HG03558 (cell line): ENCODE results near the gene RNF40.

Experiments
- ATAC-seq: cut with Tn5 transposase; IDR thresholded peaks from one replicate; pipeline ENCODE4 v1.9.1; 2021; ENCODE audit warnings: moderate number of reproducible peaks; ENCODE audit not compliant: unreplicated experiment; ENCODE audit errors: extremely low read depth

RNF40 gene

GRCh38 chr16:30740364-30741251 is 21.5 kb upstream of the RNF40 start:
- ATAC-seq = no peak

DNA sequence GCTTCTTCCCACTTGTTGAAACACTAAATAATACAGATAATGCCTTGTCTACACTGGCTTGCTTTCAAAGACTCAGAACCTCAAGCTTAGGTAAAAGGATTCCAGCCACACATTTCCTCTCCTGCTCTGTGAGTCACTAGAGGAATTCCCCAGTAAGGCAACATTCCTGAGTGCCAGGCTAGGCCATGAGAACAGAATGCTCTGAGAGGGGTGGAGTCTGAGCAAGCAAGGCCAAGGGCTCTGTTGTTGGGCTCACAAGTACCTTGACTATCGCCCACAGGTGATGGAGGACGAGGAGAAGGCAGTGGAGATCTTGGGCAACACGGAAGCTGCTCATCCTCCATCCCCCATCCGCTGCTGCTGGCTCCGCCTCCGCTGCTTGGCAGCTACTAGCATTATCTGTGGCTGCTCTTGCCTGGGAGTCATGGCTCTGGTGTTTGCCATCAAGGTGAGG is 20.6 kb upstream of the RNF40 start:
- no peak for ATAC-seq

- ATAC-seq = no peak
Measured at GRCh38 chr16:30743716-30744115, 18.4 kb upstream of the RNF40 start.

- ATAC-seq = no peak
Measured at GRCh38 chr16:30744183-30744582, 17.9 kb upstream of the RNF40 start.

- ATAC-seq = no peak
Measured at GRCh38 chr16:30745082-30745481, 17.0 kb upstream of the RNF40 start.

DNA sequence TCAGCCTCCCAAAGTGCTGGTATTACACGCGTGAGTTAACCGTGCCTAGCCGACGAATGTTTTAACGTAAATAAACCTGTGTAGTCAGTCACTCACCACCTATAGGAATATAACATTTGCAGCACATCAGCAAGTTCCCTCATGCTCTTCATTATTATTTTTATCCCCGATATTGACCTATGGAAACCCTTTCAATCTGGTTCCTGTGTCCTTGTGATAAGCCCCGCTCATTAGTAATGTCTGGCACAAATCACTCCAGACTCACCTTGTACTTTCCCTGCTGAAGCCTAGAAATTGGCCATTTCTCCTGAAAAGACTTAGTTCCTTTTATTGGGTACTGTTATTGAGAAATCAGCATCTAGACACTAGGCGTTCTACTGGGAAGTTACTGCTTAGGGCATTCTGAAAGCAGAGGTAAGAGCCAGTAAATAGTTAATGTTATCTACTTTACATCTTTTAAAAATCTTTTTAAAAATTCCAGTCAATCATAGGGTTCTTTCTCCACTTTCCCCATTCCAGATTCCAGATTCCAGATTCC is 15.4 kb upstream of the RNF40 start:
- ATAC-seq = no peak

DNA sequence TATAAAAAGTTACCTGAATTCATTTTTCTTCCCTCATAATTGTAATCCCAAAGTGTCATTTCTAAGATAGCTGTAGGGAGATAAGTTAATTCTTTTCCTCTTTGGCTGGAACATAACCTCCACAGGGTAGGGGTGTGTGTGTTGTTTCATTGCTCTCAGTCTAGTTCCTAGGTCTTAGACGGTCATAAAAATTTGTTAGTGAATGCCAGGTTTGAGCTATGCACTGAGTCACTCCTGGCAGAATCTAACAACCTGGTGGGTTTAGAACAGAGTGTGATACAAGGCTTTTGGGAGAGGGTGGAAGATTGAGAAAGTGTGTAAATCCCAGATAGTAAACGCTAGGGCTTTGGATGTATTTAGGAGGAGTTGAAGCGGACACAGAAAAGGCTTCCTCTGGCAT is 14.8 kb upstream of the RNF40 start:
- ATAC-seq = no peak

GRCh38 chr16:30747799-30748633 is 14.1 kb upstream of the RNF40 start, which contains the start of gene PHKG2:
Gene PHKG2, plus strand, starts transcription at chr16:30748425. Its CDS starts 396 bp downstream, at chr16:30748821.
- ATAC-seq = peak; percentile 87

DNA sequence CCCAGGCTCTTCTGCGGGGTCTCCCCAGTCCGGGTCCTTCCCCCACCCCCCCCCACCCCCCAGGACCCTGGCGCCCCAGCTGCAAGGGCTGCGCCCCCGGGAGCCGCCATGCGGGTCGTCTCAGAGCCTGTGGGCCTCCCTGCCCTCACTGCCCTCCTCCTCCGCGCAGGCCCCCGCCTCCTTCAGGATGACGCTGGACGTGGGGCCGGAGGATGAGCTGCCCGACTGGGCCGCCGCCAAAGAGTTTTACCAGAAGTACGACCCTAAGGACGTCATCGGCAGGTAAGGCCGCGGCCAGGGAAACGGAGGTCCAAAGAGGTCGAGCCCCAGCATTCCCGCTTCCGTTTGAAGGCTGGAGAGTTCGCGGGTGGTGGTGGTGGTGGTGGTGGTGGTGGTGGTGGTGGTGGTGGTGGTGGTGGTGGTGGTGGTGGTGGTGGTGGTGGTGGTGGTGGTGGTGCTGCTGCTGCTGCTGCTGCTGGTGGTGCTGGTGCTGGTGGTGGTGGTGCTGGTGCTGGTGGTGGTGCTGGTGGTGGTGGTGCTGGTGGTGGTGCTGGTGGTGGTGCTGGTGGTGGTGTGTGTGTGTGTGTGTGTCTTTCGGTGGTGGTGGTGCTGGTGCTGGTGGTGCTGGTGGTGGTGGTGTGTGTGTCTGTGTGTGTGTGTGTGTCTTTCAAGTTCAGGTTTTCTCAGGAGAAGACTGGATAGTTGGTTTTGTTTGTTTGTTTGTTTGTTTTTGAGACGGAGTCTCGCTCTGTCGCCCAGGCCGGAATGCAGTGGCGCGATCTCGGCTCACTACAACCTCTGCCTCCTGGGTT is 13.3 kb upstream of the RNF40 start:
- no peak for ATAC-seq

DNA sequence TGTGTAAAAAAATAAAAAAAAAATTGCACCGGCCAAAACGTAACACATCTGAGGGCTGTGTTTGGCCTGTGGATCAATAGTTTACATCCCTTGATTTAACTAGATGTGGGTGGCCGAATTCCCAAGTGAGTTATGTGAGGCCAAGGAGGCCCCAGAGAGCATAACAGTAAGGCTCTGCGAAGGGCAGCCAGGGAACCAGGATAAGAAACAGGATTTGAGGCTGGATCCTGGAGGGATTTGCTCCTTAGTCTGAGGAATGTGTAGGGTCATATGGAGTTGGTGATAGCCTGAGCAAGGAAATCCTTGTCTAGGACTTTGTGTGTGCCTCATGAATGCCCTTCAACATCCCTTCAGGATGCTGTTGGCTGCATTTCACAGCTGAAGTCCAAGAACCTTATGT is 11.9 kb upstream of the RNF40 start:
- ATAC-seq = no peak

GRCh38 chr16:30750876-30751465 is 11.2 kb upstream of the RNF40 start:
- no peak for ATAC-seq

- ATAC-seq = no peak
Measured at GRCh38 chr16:30753596-30753995, 8.5 kb upstream of the RNF40 start.

- no peak for ATAC-seq
Measured at GRCh38 chr16:30755955-30756780, 6.0 kb upstream of the RNF40 start.

GRCh38 chr16:30756781-30757100 is 5.4 kb upstream of the RNF40 start:
- ATAC-seq = no peak

DNA sequence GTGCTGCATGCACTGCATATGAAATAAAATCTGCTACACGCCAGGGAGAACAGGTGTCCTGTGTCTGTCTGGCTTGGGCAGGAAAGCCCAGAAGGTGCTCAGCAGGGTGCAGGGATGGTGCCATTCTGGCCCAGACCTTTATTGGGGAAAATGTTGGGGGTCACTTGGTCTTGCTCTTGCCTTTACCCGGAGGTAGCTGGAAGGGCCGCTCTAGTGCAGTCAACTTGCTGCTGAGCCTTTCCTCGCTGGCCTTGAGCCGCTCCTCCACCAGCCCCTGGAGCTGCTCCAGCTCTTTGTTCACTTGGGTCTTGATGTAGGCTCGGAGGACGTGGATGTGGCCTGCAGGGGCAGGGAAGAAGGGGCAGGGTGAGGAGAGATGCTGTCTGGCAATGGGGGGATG is 4.8 kb upstream of the RNF40 start:
- ATAC-seq = no peak

DNA sequence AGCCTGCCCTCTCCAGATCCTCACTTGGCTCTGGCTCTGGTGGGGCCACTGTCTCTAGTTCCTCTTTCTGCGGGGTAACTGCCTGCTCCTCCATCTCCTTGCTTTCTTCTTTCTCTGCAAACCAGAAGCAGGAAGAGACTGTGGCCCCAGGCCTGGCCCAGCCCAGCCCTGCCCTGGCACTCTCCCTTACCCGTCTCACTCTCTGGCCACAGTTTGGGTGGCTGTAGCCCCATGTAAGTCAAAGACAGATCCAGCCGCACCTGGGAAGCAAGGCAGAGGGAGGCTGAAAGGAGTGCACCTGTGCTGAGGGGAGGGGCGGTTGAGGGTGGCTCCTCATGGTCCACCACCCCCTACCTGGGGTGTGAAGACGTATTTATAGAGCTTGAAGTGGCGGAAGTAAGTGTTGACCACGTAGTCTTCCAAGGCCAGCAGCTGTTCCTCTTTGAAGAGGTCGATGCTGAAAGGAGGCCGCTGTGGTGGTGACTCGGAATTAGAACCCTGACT is 3.1 kb upstream of the RNF40 start:
- no peak for ATAC-seq

GRCh38 chr16:30760001-30760559 is 2.0 kb upstream of the RNF40 start:
- ATAC-seq = no peak

GRCh38 chr16:30760577-30761426 is 1.3 kb upstream of the RNF40 start:
- ATAC-seq = no peak
